Panc1 (cell line): ENCODE results near the gene CFAP68. TPM values are rescaled to one million over a fixed set of nuclear protein-coding genes. Genes with fewer than 3 reads are reported as not detected.

ENCODE experiments used
- ATAC-seq: fragments of 200-7000 bp; cut with Tn5 transposase; 2 replicates; pipeline ENCODE4 v1.9.1; 2020; ENCODE audit warnings: mild to moderate bottlenecking, moderate library complexity
- BruUV-seq: library from RNA; stranded (reverse); fragments of 400-500 nt; replicated peaks from 2 replicates; lab custom pipeline; 2021; lab: Mats Ljungman, UMichigan
- CTCF ChIA-PET: fragments of 300-600 bp; sonication (Branson Sonifier 250); formaldehyde crosslinking; loops from one replicate; lab custom pipeline; 2022; ENCODE audit warnings: antibody characterized with exemption; lab: Charles Lee
- POLR2A ChIA-PET: fragments of 300-600 bp; sonication (Branson Sonifier 250); formaldehyde crosslinking; loops from one replicate; lab custom pipeline; 2022; ENCODE audit warnings: antibody characterized with exemption; lab: Charles Lee
- DNase-seq: peaks from one replicate; pipeline ENCODE4 v3.0.0-alpha.2; 2010; ENCODE audit warnings: low read depth, low spot score
- H3K27ac ChIP-seq: 2 replicates; pipeline ENCODE4 v1.5.1; 2011; ENCODE audit warnings: mild to moderate bottlenecking, low read length, inconsistent platforms
- H3K27me3 ChIP-seq: fragments of 200-500 bp; sonication (Bioruptor generic); 2 replicates; pipeline ENCODE4 v1.6.0; 2014; ENCODE audit warnings: low read length, inconsistent platforms; ENCODE audit not compliant: control insufficient read depth, insufficient read depth
- H3K36me3 ChIP-seq: fragments of 200-500 bp; sonication (Bioruptor generic); 2 replicates; pipeline ENCODE4 v1.5.1; 2014; ENCODE audit warnings: inconsistent platforms, mild to moderate bottlenecking, low read length, moderate library complexity; ENCODE audit not compliant: control insufficient read depth, insufficient read depth
- H3K4me1 ChIP-seq: 2 replicates; pipeline ENCODE4 v1.5.1; 2011; ENCODE audit warnings: inconsistent platforms, mild to moderate bottlenecking, low read length, moderate library complexity; ENCODE audit not compliant: control insufficient read depth, insufficient read depth
- H3K4me3 ChIP-seq, 2 experiments: 2 replicates each; pipeline ENCODE4 v1.5.1; 2011 to 2012; ENCODE audit warnings: low read depth in 2 of 2, low read length in 2 of 2, mild to moderate bottlenecking in 2 of 2, inconsistent platforms in 1 of 2, moderate library complexity in 1 of 2
- H3K9me3 ChIP-seq: fragments of 200-500 bp; sonication (Bioruptor generic); 2 replicates; pipeline ENCODE4 v1.5.1; 2014; ENCODE audit warnings: low read depth, mild to moderate bottlenecking, inconsistent platforms, low read length, moderate library complexity; ENCODE audit not compliant: control insufficient read depth, insufficient read depth
- POLR2AphosphoS5 ChIP-seq: IDR thresholded peaks from 2 replicates; pipeline ENCODE4 v1.6.1; 2012; ENCODE audit warnings: mild to moderate bottlenecking, low read depth, low read length, moderate library complexity
- SIN3A ChIP-seq: IDR thresholded peaks from 2 replicates; pipeline ENCODE4 v1.6.1; 2012; ENCODE audit warnings: low read depth, mild to moderate bottlenecking, low read length, moderate library complexity, borderline replicate concordance; ENCODE audit not compliant: insufficient read depth
- TCF7L2 ChIP-seq: IDR thresholded peaks from 2 replicates; pipeline ENCODE4 v1.6.1; 2011; ENCODE audit warnings: mild to moderate bottlenecking, low read depth, low read length, inconsistent platforms
- in situ Hi-C: cut with HindIII; loops from 2 replicates; pipeline ENCODE4 v1.10.0; 2016; ENCODE audit warnings: low sequenced_read_pairs, low pct_unique_long_range_greater_than_20kb
- intact Hi-C: fragments of 100-400 bp; cut with micrococcal nuclease; formaldehyde crosslinking; loops from one replicate; pipeline ENCODE4 v1.10.0; 2022; ENCODE audit not compliant: unreplicated experiment
- total RNA-seq: library from RNA; stranded (reverse); gene quantifications from one replicate; pipeline ENCODE4 v1.2.1, GENCODE V29; 2021; ENCODE audit not compliant: unreplicated experiment
- TF ChIP-seq, protein P1 (sequence below), 2 experiments: IDR thresholded peaks; 2 replicates each; pipeline ENCODE4 v1.6.1; 2011 to 2012; ENCODE audit warnings: low read depth in 2 of 2, control low read depth in 1 of 2, low read length in 1 of 2, mild to moderate bottlenecking in 1 of 2, moderate library complexity in 1 of 2; ENCODE audit not compliant: insufficient read depth in 1 of 2
- TF ChIP-seq, protein P2 (sequence below): fragments of 450-650 bp; IDR thresholded peaks from 2 replicates; pipeline ENCODE4 v1.5.1; 2017; ENCODE audit warnings: mild to moderate bottlenecking

The CFAP68 gene
- total RNA-seq, 1 experiment from 2014 or later: 16.6 TPM

DNA sequence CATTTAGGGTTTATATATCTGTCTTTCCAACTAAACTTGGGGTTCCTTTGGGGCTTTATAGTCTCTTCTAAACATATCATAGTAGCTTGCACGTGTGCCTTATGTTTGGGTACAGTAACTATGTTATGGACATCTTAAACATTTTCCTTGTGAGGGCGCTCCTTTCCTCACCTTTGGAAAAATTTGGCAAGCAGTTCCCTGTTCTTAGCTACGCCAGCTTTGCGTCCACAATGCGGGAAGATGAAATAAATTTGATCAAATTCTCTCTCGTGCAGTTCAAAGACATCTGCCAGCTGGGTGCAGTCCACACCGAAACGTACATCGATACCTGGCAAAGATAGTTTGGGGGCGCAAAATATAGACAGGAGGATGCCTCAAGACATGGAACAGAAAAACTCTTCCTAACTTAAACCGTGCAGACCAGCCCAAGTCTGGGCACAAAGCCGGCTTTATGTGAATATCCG is 924 bp upstream of the CFAP68 start:
- Histone ChIP-seq H3K36me3 (no peaks in the 10 kb centered on the region), H3K27me3 (no peaks in the 10 kb centered on the region), H3K27ac (peak overlapping the region; percentile 92), H3K4me3 (peak overlapping the region; percentile 80 to 90), H3K4me1 (peaks cover 9% of the 10 kb centered on the region; the same call in 1 of the 2 replicates), H3K9me3 (no peaks in the 10 kb centered on the region)
- CTCF ChIA-PET: no interaction called here
- no peak for TF ChIP-seq TCF7L2
- TF ChIP-seq, protein P1, sequence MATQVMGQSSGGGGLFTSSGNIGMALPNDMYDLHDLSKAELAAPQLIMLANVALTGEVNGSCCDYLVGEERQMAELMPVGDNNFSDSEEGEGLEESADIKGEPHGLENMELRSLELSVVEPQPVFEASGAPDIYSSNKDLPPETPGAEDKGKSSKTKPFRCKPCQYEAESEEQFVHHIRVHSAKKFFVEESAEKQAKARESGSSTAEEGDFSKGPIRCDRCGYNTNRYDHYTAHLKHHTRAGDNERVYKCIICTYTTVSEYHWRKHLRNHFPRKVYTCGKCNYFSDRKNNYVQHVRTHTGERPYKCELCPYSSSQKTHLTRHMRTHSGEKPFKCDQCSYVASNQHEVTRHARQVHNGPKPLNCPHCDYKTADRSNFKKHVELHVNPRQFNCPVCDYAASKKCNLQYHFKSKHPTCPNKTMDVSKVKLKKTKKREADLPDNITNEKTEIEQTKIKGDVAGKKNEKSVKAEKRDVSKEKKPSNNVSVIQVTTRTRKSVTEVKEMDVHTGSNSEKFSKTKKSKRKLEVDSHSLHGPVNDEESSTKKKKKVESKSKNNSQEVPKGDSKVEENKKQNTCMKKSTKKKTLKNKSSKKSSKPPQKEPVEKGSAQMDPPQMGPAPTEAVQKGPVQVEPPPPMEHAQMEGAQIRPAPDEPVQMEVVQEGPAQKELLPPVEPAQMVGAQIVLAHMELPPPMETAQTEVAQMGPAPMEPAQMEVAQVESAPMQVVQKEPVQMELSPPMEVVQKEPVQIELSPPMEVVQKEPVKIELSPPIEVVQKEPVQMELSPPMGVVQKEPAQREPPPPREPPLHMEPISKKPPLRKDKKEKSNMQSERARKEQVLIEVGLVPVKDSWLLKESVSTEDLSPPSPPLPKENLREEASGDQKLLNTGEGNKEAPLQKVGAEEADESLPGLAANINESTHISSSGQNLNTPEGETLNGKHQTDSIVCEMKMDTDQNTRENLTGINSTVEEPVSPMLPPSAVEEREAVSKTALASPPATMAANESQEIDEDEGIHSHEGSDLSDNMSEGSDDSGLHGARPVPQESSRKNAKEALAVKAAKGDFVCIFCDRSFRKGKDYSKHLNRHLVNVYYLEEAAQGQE (IDR thresholded peaks at IDR 0.05; ENCODE audit: insufficient read depth in 1 of 2, low read depth in 2 of 2, low read length in 1 of 2): no peak
- no peak for TF ChIP-seq POLR2AphosphoS5
- TF ChIP-seq, protein P2, sequence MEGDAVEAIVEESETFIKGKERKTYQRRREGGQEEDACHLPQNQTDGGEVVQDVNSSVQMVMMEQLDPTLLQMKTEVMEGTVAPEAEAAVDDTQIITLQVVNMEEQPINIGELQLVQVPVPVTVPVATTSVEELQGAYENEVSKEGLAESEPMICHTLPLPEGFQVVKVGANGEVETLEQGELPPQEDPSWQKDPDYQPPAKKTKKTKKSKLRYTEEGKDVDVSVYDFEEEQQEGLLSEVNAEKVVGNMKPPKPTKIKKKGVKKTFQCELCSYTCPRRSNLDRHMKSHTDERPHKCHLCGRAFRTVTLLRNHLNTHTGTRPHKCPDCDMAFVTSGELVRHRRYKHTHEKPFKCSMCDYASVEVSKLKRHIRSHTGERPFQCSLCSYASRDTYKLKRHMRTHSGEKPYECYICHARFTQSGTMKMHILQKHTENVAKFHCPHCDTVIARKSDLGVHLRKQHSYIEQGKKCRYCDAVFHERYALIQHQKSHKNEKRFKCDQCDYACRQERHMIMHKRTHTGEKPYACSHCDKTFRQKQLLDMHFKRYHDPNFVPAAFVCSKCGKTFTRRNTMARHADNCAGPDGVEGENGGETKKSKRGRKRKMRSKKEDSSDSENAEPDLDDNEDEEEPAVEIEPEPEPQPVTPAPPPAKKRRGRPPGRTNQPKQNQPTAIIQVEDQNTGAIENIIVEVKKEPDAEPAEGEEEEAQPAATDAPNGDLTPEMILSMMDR: no peak
- no peak for TF ChIP-seq SIN3A
- DNase-seq: no peak
- in situ Hi-C loops (no loop called here), intact Hi-C loops (loop anchor here (10.0 kb wide), 1 partner anchor 106 kb away; no protein-coding TSS in a partner anchor)
- POLR2A ChIA-PET: interaction anchor here (0.7 kb wide), 1 partner anchor 250 kb away, joined by 3 read pairs; no protein-coding TSS in a partner anchor
- peak; percentile 35 for ATAC-seq
- BruUV-seq: TSS peak; percentile 75

DNA sequence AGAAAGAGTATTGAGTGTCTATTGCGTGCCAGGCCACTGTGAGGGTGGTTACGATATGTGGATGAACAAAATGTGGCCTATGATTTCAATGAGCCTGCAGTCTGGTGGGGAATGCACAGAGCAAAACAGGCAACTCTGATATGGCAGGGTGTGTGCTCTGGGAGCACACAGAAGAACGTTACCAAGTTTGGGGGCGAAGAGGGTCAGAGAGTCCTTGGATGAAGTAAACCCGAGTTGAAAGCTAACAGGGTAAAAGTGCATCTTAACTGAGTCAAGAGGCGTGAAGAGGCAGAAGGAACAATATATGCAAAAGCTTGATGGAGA is 258 bp downstream of the CFAP68 start:
- H3K27me3 ChIP-seq: no peaks in the 10 kb centered on the region
- H3K9me3 ChIP-seq: no peaks in the 10 kb centered on the region
- DNase-seq: no peak
- in situ Hi-C loops (no loop called here), intact Hi-C loops (loop anchor here (10.0 kb wide), 1 partner anchor 105 kb away; no protein-coding TSS in a partner anchor)
- TSS peak; percentile 95 for BruUV-seq
- no peaks in the 10 kb centered on the region for H3K36me3 ChIP-seq
- POLR2A ChIA-PET: no interaction called here
- CTCF ChIA-PET: interaction anchor here (1.1 kb wide), 1 partner anchor 99 kb away, joined by 5 read pairs; no protein-coding TSS in a partner anchor
- H3K4me1 ChIP-seq: peaks cover 9% of the 10 kb centered on the region; the same call in 1 of the 2 replicates
- ATAC-seq: peak; percentile 7; the same call in 1 of the 2 replicates
- H3K4me3 ChIP-seq: peak overlapping the region; percentile 80 to 90
- H3K27ac ChIP-seq: peak overlapping the region; percentile 92
- TF ChIP-seq POLR2AphosphoS5 (no peak), TCF7L2 (no peak), SIN3A (no peak)
- TF ChIP-seq, protein P1 (IDR thresholded peaks at IDR 0.05; ENCODE audit: insufficient read depth in 1 of 2, low read depth in 2 of 2, low read length in 1 of 2): no peak
- TF ChIP-seq, protein P2: no peak
